HepG2 (cell line): Measurements from ENCODE around the gene RYR2. TPM values are rescaled to one million over a fixed set of nuclear protein-coding genes. Genes with fewer than 3 reads are reported as not detected.

ENCODE experiments used
- ATAC-seq: fragments of 200-7000 bp; cut with Tn5 transposase; 3 replicates; pipeline ENCODE4 v1.9.1; 2020; ENCODE audit warnings: mild to moderate bottlenecking, moderate library complexity
- BruUV-seq: library from RNA; stranded (reverse); fragments of 400-500 nt; replicated peaks from 2 replicates; lab custom pipeline; 2021; lab: Mats Ljungman, UMichigan
- CTCF ChIA-PET: fragments of 300-600 bp; formaldehyde crosslinking; extraction: SDS; loops from one replicate; lab custom pipeline; 2021; ENCODE audit warnings: low total read pairs, inconsistent platforms, low intra/inter-chr PET ratio; lab: Yijun Ruan, JAX
- POLR2A ChIA-PET: fragments of 350-600 bp; sonication (Branson Sonifier 250); formaldehyde crosslinking; loops from one replicate; lab custom pipeline; 2020; ENCODE audit warnings: antibody characterized with exemption, inconsistent platforms; lab: Yijun Ruan, JAX
- DNase-seq: peaks from one replicate; pipeline ENCODE4 v3.0.0-alpha.2; 2015; ENCODE audit warnings: low spot score
- FAIRE-seq: peaks from 3 replicates; lab custom pipeline; 2011; peaks lifted over from hg19 to GRCh38; lab: Jason Lieb, UNC
- H2AFZ ChIP-seq: one replicate; pipeline ENCODE4 v1.6.1; 2011; ENCODE audit warnings: low read length, inconsistent platforms
- H3K27ac ChIP-seq: fragments of 300-600 bp; 3 replicates; pipeline ENCODE4 v1.8.0; 2011; ENCODE audit warnings: mixed run types, mild to moderate bottlenecking, mixed read lengths, low read length, inconsistent platforms; ENCODE audit not compliant: insufficient read depth; ENCODE audit errors: extremely low read length
- H3K27me3 ChIP-seq, 2 experiments: fragments of 200-600 bp in 1 of 2; 2 replicates in 1 of 2; 3 replicates in 1 of 2; pipeline versions ENCODE4 v1.6.0 to v1.8.0; 2011; ENCODE audit warnings: low read length in 2 of 2, mild to moderate bottlenecking in 2 of 2, moderate library complexity in 2 of 2, inconsistent platforms in 1 of 2; ENCODE audit not compliant: insufficient read depth in 2 of 2, control insufficient read depth in 1 of 2
- H3K36me3 ChIP-seq, 2 experiments: fragments of 200-600 bp in 1 of 2; replicated peaks in 1 of 2; 2 replicates in 1 of 2; 3 replicates in 1 of 2; pipeline versions ENCODE4 v1.5.1 to v1.8.0; 2011; ENCODE audit warnings: low read length in 2 of 2, inconsistent platforms in 1 of 2; ENCODE audit not compliant: insufficient read depth in 2 of 2, control insufficient read depth in 1 of 2
- H3K4me1 ChIP-seq: 2 replicates; pipeline ENCODE4 v1.5.1; 2012; ENCODE audit warnings: low read length, inconsistent platforms; ENCODE audit not compliant: insufficient read depth
- H3K4me2 ChIP-seq: 2 replicates; pipeline ENCODE4 v1.6.0; 2011; ENCODE audit warnings: low read depth, low read length, inconsistent platforms
- H3K4me3 ChIP-seq, 3 experiments: fragments of 200-600 bp in 1 of 3; sonication (generic), shearing (Covaris generic) in 1 of 3; replicated peaks in 1 of 3; 2 replicates each; pipeline ENCODE4 v1.5.1; 2011 to 2016; ENCODE audit warnings: low read length in 3 of 3, inconsistent platforms in 2 of 3, low read depth in 2 of 3, mild to moderate bottlenecking in 2 of 3, control low read depth in 1 of 3, mixed read lengths in 1 of 3; ENCODE audit not compliant: insufficient read depth in 1 of 3
- H3K79me2 ChIP-seq: one replicate; pipeline ENCODE4 v1.6.1; 2011; ENCODE audit warnings: low read length, inconsistent platforms; ENCODE audit not compliant: insufficient read depth
- H3K9ac ChIP-seq: 2 replicates; pipeline ENCODE4 v1.6.0; 2011; ENCODE audit warnings: mild to moderate bottlenecking, low read depth, low read length, inconsistent platforms; ENCODE audit not compliant: insufficient read depth
- H3K9me3 ChIP-seq: 2 replicates; pipeline ENCODE4 v1.5.1; 2012; ENCODE audit warnings: mild to moderate bottlenecking, low read length
- H4K20me1 ChIP-seq: 2 replicates; pipeline ENCODE4 v1.6.0; 2011; ENCODE audit warnings: inconsistent platforms, mild to moderate bottlenecking, low read length, moderate library complexity; ENCODE audit not compliant: insufficient read depth
- GABPA ChIP-seq, 2 experiments: IDR thresholded peaks; 2 replicates each; pipeline ENCODE4 v1.6.1; 2011 to 2016; ENCODE audit warnings: low read depth in 2 of 2, low read length in 1 of 2, missing biosample characterization in 1 of 2, missing genetic modification characterization in 1 of 2
- HES4 ChIP-seq: sonication (generic); formaldehyde crosslinking; IDR thresholded peaks from 2 replicates; pipeline ENCODE4 v1.9.0; 2021; ENCODE audit warnings: mild to moderate bottlenecking, missing genetic modification reagents, borderline replicate concordance
- MEIS1 ChIP-seq: sonication (generic); formaldehyde crosslinking; IDR thresholded peaks from 2 replicates; pipeline ENCODE4 v1.9.0; 2021; ENCODE audit warnings: mild to moderate bottlenecking, missing genetic modification reagents, moderate library complexity, borderline replicate concordance
- SIN3B ChIP-seq: fragments of 150-350 bp; IDR thresholded peaks from 2 replicates; pipeline ENCODE4 v1.6.1; 2014; ENCODE audit warnings: low read length
- SP140L ChIP-seq: sonication (generic); formaldehyde crosslinking; IDR thresholded peaks from 2 replicates; pipeline ENCODE4 v1.4.0; 2020; ENCODE audit warnings: missing genetic modification reagents, borderline replicate concordance
- TAF1 ChIP-seq: sonication (generic); formaldehyde crosslinking; IDR thresholded peaks from 2 replicates; pipeline ENCODE4 v1.4.0; 2020; ENCODE audit warnings: missing genetic modification reagents
- ZBTB43 ChIP-seq: sonication (generic); formaldehyde crosslinking; conservative IDR thresholded peaks from 2 replicates; pipeline ENCODE4 v1.4.0; 2020; ENCODE audit warnings: missing genetic modification reagents
- ZFP90 ChIP-seq: sonication (generic); formaldehyde crosslinking; IDR thresholded peaks from 2 replicates; pipeline ENCODE4 v1.8.0; 2022; ENCODE audit warnings: missing genetic modification reagents, mild to moderate bottlenecking, inconsistent platforms, borderline replicate concordance
- ZNF460 ChIP-seq: sonication (generic); formaldehyde crosslinking; IDR thresholded peaks from 2 replicates; pipeline ENCODE4 v1.5.1; 2020; ENCODE audit warnings: missing genetic modification reagents, mild to moderate bottlenecking, borderline replicate concordance
- ZSCAN30 ChIP-seq: sonication (generic); formaldehyde crosslinking; IDR thresholded peaks from 2 replicates; pipeline ENCODE4 v1.5.0; 2020; ENCODE audit warnings: mild to moderate bottlenecking, missing genetic modification reagents
- WGBS: methylation state at CpG from one replicate; pipeline ENCODE4 v1.1.6; 2017; ENCODE audit warnings: low lambda C conversion rate; 5-methylcytosine and 5-hydroxymethylcytosine counted together
- in situ Hi-C: cut with HindIII; loops from 2 replicates; pipeline ENCODE4 v1.10.0; 2017; ENCODE audit warnings: low pct_unique_long_range_greater_than_20kb; ENCODE audit not compliant: extremely low pct_ligation_motif_present
- intact Hi-C: fragments of 100-400 bp; cut with micrococcal nuclease; formaldehyde crosslinking; loops from one replicate; pipeline ENCODE4 v1.10.0; 2022; ENCODE audit not compliant: unreplicated experiment
- polyA plus RNA-seq, 8 experiments: library from polyadenylated mRNA; depleted of rRNA in 3 of 8; stranded (reverse) in 7 of 8; unstranded in 1 of 8; fragments of >200 nt; fragmentation: Illumina TruSeq in 4 of 8; extraction: Trizol in 4 of 8; gene quantifications; 2 replicates each; pipeline versions ENCODE4 v1.2.1 to v1.2.3, GENCODE V29; 2011 to 2016; ENCODE audit warnings: low read depth in 4 of 8, missing spikeins in 1 of 8, mixed read lengths in 1 of 8; ENCODE audit not compliant: insufficient read depth in 1 of 8
- total RNA-seq, 5 experiments: library from RNA; depleted of rRNA; stranded (reverse); fragments of >200 nt; fragmentation: Illumina TruSeq; extraction: Trizol; gene quantifications; 2 replicates each; pipeline ENCODE4 v1.2.3, GENCODE V29; 2016; ENCODE audit warnings: low read depth in 1 of 5
- TF ChIP-seq, protein P1 (sequence below): sonication (generic); formaldehyde crosslinking; IDR thresholded peaks from 2 replicates; pipeline ENCODE4 v1.5.0; 2020; ENCODE audit warnings: missing genetic modification reagents, mild to moderate bottlenecking, borderline replicate concordance
- TF ChIP-seq, protein P2 (sequence below): sonication (generic); formaldehyde crosslinking; conservative IDR thresholded peaks from 2 replicates; pipeline ENCODE4 v1.8.0; 2022; ENCODE audit warnings: missing genetic modification reagents

RYR2 gene
- total and polyA plus RNA-seq, 2 of the 13 experiments (the other 11 are each of a cell fraction or from before 2014, with no cell fraction given), result not detected

GRCh38 chr1:237444120-237444790 is 402.3 kb downstream of the RYR2 start:
- in situ Hi-C loops (no loop called here), intact Hi-C loops (no loop called here)
- no peak overlapping the region for H3K27ac ChIP-seq
- no peaks in the 10 kb centered on the region for H3K27me3 ChIP-seq
- H3K9ac ChIP-seq, result no peak overlapping the region
- whole genome bisulfite sequencing, result 13% methylated on average over 3 of the region's 3 CpGs
- ChIA-PET POLR2A (no interaction called here), CTCF (no interaction called here)
- no peaks in the 10 kb centered on the region for H3K36me3 ChIP-seq
- no peak for FAIRE-seq
- TF ChIP-seq ZFP90 (CRISPR knock-in tag) (no peak), ZBTB43 (CRISPR knock-in tag) (no peak), TAF1 (CRISPR knock-in tag) (no peak), GABPA (IDR thresholded peaks at IDR 0.05; ENCODE audit: low read depth, low read length) (no peak), GABPA (CRISPR knock-in tag; IDR thresholded peaks at IDR 0.05; ENCODE audit: low read depth) (no peak), HES4 (CRISPR knock-in tag) (no peak), ZSCAN30 (CRISPR knock-in tag) (no peak), ZNF460 (no peak), SIN3B (no peak), MEIS1 (no peak), SP140L (CRISPR knock-in tag) (no peak)
- TF ChIP-seq, protein P1, sequence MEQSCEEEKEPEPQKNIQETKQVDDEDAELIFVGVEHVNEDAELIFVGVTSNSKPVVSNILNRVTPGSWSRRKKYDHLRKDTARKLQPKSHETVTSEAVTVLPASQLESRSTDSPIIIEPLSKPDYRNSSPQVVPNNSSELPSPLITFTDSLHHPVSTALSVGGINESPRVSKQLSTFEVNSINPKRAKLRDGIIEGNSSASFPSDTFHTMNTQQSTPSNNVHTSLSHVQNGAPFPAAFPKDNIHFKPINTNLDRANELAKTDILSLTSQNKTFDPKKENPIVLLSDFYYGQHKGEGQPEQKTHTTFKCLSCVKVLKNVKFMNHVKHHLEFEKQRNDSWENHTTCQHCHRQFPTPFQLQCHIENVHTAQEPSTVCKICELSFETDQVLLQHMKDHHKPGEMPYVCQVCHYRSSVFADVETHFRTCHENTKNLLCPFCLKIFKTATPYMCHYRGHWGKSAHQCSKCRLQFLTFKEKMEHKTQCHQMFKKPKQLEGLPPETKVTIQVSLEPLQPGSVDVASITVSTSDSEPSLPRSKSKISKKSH, result no peak
- TF ChIP-seq, protein P2, sequence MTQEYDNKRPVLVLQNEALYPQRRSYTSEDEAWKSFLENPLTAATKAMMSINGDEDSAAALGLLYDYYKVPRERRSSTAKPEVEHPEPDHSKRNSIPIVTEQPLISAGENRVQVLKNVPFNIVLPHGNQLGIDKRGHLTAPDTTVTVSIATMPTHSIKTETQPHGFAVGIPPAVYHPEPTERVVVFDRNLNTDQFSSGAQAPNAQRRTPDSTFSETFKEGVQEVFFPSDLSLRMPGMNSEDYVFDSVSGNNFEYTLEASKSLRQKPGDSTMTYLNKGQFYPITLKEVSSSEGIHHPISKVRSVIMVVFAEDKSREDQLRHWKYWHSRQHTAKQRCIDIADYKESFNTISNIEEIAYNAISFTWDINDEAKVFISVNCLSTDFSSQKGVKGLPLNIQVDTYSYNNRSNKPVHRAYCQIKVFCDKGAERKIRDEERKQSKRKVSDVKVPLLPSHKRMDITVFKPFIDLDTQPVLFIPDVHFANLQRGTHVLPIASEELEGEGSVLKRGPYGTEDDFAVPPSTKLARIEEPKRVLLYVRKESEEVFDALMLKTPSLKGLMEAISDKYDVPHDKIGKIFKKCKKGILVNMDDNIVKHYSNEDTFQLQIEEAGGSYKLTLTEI, result no peak
- no peak for DNase-seq
- no peaks in the 10 kb centered on the region for H3K9me3 ChIP-seq
- no TSS peak for BruUV-seq
- ATAC-seq, result no peak
- H3K79me2 ChIP-seq, result no peaks in the 10 kb centered on the region
- H3K4me2 ChIP-seq, result no peak overlapping the region
- H3K4me3 ChIP-seq, result no peak overlapping the region
- H2AFZ ChIP-seq, result no peak overlapping the region
- H3K4me1 ChIP-seq, result no peaks in the 10 kb centered on the region
- no peaks in the 10 kb centered on the region for H4K20me1 ChIP-seq
